ENCODE results near the gene C1orf167. TPM values are rescaled to one million over a fixed set of nuclear protein-coding genes. Genes with fewer than 3 reads are reported as not detected.
A peak's percentile ranks its signal among the peaks of the same experiment; 100 is the strongest.
"Not testable (repeated sequence)": the region's sequence is repeated elsewhere in the genome, so short reads cannot be mapped to it uniquely, and the experiment has no call there.

Gene C1orf167
- total RNA-seq, 1 donor from 2014 or later, result not detected

GRCh38 chr1:11802616-11802972 lies 40.6 kb downstream of the C1orf167 start:
- TF ChIP-seq, protein P1, sequence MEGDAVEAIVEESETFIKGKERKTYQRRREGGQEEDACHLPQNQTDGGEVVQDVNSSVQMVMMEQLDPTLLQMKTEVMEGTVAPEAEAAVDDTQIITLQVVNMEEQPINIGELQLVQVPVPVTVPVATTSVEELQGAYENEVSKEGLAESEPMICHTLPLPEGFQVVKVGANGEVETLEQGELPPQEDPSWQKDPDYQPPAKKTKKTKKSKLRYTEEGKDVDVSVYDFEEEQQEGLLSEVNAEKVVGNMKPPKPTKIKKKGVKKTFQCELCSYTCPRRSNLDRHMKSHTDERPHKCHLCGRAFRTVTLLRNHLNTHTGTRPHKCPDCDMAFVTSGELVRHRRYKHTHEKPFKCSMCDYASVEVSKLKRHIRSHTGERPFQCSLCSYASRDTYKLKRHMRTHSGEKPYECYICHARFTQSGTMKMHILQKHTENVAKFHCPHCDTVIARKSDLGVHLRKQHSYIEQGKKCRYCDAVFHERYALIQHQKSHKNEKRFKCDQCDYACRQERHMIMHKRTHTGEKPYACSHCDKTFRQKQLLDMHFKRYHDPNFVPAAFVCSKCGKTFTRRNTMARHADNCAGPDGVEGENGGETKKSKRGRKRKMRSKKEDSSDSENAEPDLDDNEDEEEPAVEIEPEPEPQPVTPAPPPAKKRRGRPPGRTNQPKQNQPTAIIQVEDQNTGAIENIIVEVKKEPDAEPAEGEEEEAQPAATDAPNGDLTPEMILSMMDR (IDR thresholded peaks at IDR 0.05; ENCODE audit: insufficient read depth, low read length, severe bottlenecking), result no peak
- FAIRE-seq, result no peak
- H3K4me3 ChIP-seq (ENCODE audit: low read depth, low read length), result peak overlapping the region; percentile 41

DNA sequence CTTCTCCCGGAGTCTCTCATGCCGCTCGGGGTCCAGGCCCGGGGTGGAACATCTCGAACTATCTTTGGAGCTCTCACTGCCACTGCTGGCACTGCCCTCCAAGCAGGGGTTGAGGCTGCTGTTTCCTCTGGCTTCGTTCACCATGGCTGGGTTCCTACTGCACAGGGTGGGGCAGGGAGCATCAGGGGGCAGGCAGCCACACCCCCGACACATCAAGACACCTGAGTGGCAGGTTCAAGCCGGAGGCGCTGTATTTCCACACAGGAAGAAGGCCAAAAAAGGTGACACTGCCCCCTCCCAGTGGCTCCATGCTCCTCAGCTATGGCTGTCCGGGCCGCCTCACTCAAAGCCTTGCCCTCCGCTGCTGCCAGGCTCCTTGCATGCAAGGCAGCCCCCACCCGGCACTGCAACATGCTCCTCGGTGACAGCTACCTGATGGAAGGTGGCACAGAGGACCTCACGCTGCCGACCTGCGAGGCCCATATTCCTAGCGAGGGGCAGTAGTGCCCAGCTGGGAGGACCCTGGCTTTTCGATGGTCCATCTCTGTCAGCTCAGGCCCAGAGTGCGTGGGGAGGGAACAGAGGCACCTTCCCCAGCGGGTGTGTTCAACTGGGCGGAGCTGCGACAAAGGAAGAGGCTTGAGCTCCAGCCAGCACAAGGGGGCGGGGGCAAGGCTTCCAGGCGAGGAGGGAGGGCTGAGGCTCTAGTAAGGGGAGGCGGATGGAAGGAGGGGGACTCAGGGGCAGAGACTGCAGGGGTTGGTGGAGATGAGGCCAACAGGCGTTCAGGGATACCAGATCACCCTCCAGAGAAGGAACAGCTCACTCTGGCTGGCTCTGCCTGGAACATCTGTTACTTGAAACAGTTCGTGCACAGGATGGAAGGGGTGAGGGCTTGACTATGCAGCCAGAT lies 41.2 kb downstream of the C1orf167 start:
- Histone ChIP-seq H3K4me3 (ENCODE audit: low read depth, low read length) (peak overlapping the region; percentile 41), H3K27me3 (ENCODE audit: control insufficient read depth, insufficient read depth, low read length) (no peaks in the 10 kb centered on the region), H3K36me3 (ENCODE audit: control insufficient read depth, insufficient read depth, low read length) (peaks cover 11% of the 10 kb centered on the region)
- FAIRE-seq (no peak), DNase-seq (ENCODE audit: low read depth) (peak; percentile 83)
- TF ChIP-seq, protein P1 (IDR thresholded peaks at IDR 0.05; ENCODE audit: insufficient read depth, low read length, severe bottlenecking), result no peak

More at GRCh38 chr1:11802616-11802972, 40.6 kb downstream of the C1orf167 start:
- Histone ChIP-seq H3K36me3 (ENCODE audit: control insufficient read depth, insufficient read depth, low read length) (peaks cover 11% of the 10 kb centered on the region), H3K27me3 (ENCODE audit: control insufficient read depth, insufficient read depth, low read length) (no peaks in the 10 kb centered on the region)
- no peak for DNase-seq (ENCODE audit: low read depth)

- peak overlapping the region; percentile 79 for H3K4me3 ChIP-seq (ENCODE audit: low read depth, low read length)
- peaks cover 12% of the 10 kb centered on the region for H3K36me3 ChIP-seq (ENCODE audit: control insufficient read depth, insufficient read depth, low read length)
- DNase-seq (ENCODE audit: low read depth); H3K27me3 ChIP-seq (ENCODE audit: control insufficient read depth, insufficient read depth, low read length); FAIRE-seq: not testable (repeated sequence)
Measured at GRCh38 chr1:11803924-11804665, 42.1 kb downstream of the C1orf167 start.

GRCh38 chr1:11804666-11805421 lies 42.9 kb downstream of the C1orf167 start:
- H3K4me3 ChIP-seq (ENCODE audit: low read depth, low read length), result peak overlapping the region; percentile 79
- FAIRE-seq, result no peak
- H3K36me3 ChIP-seq (ENCODE audit: control insufficient read depth, insufficient read depth, low read length), result peaks cover 10% of the 10 kb centered on the region
- no peaks in the 10 kb centered on the region for H3K27me3 ChIP-seq (ENCODE audit: control insufficient read depth, insufficient read depth, low read length)
- peak; percentile 77 for DNase-seq (ENCODE audit: low read depth)
- TF ChIP-seq, protein P1 (IDR thresholded peaks at IDR 0.05; ENCODE audit: insufficient read depth, low read length, severe bottlenecking), result no peak

- H3K36me3 ChIP-seq (ENCODE audit: control insufficient read depth, insufficient read depth, low read length), result peaks cover 7% of the 10 kb centered on the region
- no peak for FAIRE-seq
- H3K4me3 ChIP-seq (ENCODE audit: low read depth, low read length), result peak within 1 kb of the TSS; percentile 79
- H3K27me3 ChIP-seq (ENCODE audit: control insufficient read depth, insufficient read depth, low read length), result no peaks in the 10 kb centered on the region
- peak; percentile 96 for DNase-seq (ENCODE audit: low read depth)
- TF ChIP-seq, protein P1 (IDR thresholded peaks at IDR 0.05; ENCODE audit: insufficient read depth, low read length, severe bottlenecking), result no peak
Measured at GRCh38 chr1:11805422-11806306, 43.7 kb downstream of the C1orf167 start, which contains the start of the genes CLCN6 and MTHFR. CLCN6 (plus strand) TSS chr1:11806191; CDS start chr1:11806263, 72 bp downstream. MTHFR (minus strand) TSS chr1:11805964; CDS start chr1:11803116, 2,848 bp downstream.

Data from bronchial epithelial cell (primary cell).